Adrenal gland (tissue), 12 donors: Measurements from ENCODE around the gene TMEM170A. TPM values are rescaled to one million over a fixed set of nuclear protein-coding genes. Genes with fewer than 3 reads are reported as not detected.
"Not testable (repeated sequence)": the region's sequence is repeated elsewhere in the genome, so short reads cannot be mapped to it uniquely, and the experiment has no call there.

Experiments
- DNase-seq, 7 donors: peaks; one replicate each; pipeline ENCODE4 v3.0.0-alpha.2; 2019 to 2020
- H3K27ac ChIP-seq, 5 donors: fragments of 200-600 bp; sonication (generic) in 4 of 5; 1 replicate in 3 of 5; 2 replicates in 2 of 5; pipeline versions ENCODE4 v1.5.1 to v1.8.0; 2016 to 2020; ENCODE audit warnings: mild to moderate bottlenecking in 1 of 5
- H3K27me3 ChIP-seq: fragments of 200-600 bp; 2 replicates; pipeline ENCODE4 v1.8.0; 2021
- H3K36me3 ChIP-seq, 2 donors: fragments of 200-600 bp; replicated peaks in 1 of 2; 1 replicate in 1 of 2; 2 replicates in 1 of 2; pipeline versions ENCODE4 v1.5.1 to v1.8.0; 2018 to 2022
- H3K4me1 ChIP-seq, 2 donors: fragments of 200-600 bp; replicated peaks in 1 of 2; 1 replicate in 1 of 2; 2 replicates in 1 of 2; pipeline versions ENCODE4 v1.5.1 to v1.8.0; 2018 to 2021
- H3K4me3 ChIP-seq, 4 donors: fragments of 200-600 bp; sonication (generic) in 3 of 4; one replicate each; pipeline ENCODE4 v1.5.1; 2016 to 2018
- H3K9me3 ChIP-seq, 3 donors: fragments of 200-600 bp; sonication (generic) in 1 of 3; replicated peaks in 1 of 3; 1 replicate in 2 of 3; 2 replicates in 1 of 3; pipeline versions ENCODE4 v1.5.1 to v1.8.0; 2016 to 2021
- CTCF ChIP-seq, 6 experiments: fragments of 450-650 bp in 4 of 6; fragments of 200-600 bp in 2 of 6; sonication (generic) in 1 of 6; IDR thresholded peaks; 1 replicate in 5 of 6; 2 replicates in 1 of 6; pipeline versions ENCODE4 v1.5.1 to v1.8.0; 2016 to 2021; ENCODE audit warnings: antibody characterized with exemption in 6 of 6, mild to moderate bottlenecking in 2 of 6, moderate library complexity in 1 of 6
- POLR2A ChIP-seq, 2 donors: fragments of 450-650 bp; IDR thresholded peaks; one replicate each; pipeline ENCODE4 v1.6.1; 2017; ENCODE audit warnings: antibody characterized with exemption in 2 of 2, mild to moderate bottlenecking in 2 of 2, moderate library complexity in 1 of 2
- WGBS, 4 donors: extraction: QIAGEN DNeasy Blood & Tissue Kit in 2 of 4; methylation state at CpG; one replicate each; pipeline versions ENCODE4 v1.1.5 to v1.1.7; 2013 to 2017; 5-methylcytosine and 5-hydroxymethylcytosine counted together
- intact Hi-C, 2 donors: fragments of 100-400 bp; cut with DNase I; formaldehyde crosslinking; loops; one replicate each; pipeline versions ENCODE4 v1.14.1 to v1.15.0; 2022 to 2023
- polyA plus RNA-seq, 3 donors: library from polyadenylated mRNA; stranded (reverse); fragments of 200-250 nt in 2 of 3; fragments of 350-450 nt in 1 of 3; fragmentation: Illumina TruSeq in 1 of 3; extraction: RNeasy Lipid Tissue Mini Kit (QIAGEN cat#74804) in 1 of 3; gene quantifications; one replicate each; pipeline ENCODE4 v1.2.3, GENCODE V29; 2013 to 2014
- total RNA-seq, 9 donors: library from RNA; depleted of rRNA in 4 of 9; stranded (reverse); fragments of >200 nt in 4 of 9; fragments of 120-200 nt in 1 of 9; fragmentation: NEBNext Ultra II Directional in 1 of 9; extraction: Animal tissue kit (Norgen Biotek cat#: 25700) in 1 of 9; gene quantifications; one replicate each; pipeline versions ENCODE4 v1.1.0 to v1.2.4, GENCODE V29; 2013 to 2023
- donor health status: healthy with polysubstance abuse.
- donor health status: Bipolar disorder and iron deficiency.
- donor health status: DM: yes; HTN: yes; CAD: no.
- donor health status: DM: no; HTN: no; CAD: no.
- donor health status: DM: no; HTN: no; CAD: no.
- donor health status: DM: yes; HTN: yes; CAD: no.

TMEM170A gene
- total and polyA plus RNA-seq, 12 donors, result 5.4 to 40.7 (median 22.4) TPM

DNA sequence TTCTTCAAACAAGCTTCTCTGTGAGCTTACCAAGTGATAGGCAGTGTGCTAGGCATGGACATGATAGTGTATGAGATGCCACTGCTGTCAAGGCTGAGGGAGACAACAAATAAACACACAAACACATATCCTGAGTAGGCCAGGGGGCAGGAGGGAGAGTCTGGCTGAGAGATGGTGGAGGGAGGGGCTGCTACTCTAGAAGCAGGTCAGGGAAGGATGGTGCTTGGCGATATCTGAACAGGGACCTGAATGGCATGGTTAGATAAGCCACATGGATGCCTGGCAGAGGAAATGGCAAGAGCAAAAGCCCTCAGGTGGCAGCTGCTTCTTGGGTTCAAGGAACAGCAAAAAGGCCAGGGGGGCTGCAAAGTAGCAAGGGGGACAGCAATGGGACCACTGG is 39.3 kb upstream of the TMEM170A start:
- H3K9me3 ChIP-seq, result no peaks in the 10 kb centered on the region
- intact Hi-C loops, result no loop called here
- H3K4me3 ChIP-seq, result no peak overlapping the region
- H3K27me3 ChIP-seq, result no peaks in the 10 kb centered on the region
- H3K27ac ChIP-seq, result no peak overlapping the region
- peaks cover 0 to 9% of the 10 kb centered on the region in 2 donors for H3K4me1 ChIP-seq
- no peaks in the 10 kb centered on the region for H3K36me3 ChIP-seq
- WGBS, 4 donors, result 83 to 91% (median 85%) methylated on average over 1 of the region's 1 CpG
- no peak for DNase-seq
- TF ChIP-seq CTCF (IDR thresholded peaks at IDR 0.05) (no peak), POLR2A (IDR thresholded peaks at IDR 0.05) (no peak)

DNA sequence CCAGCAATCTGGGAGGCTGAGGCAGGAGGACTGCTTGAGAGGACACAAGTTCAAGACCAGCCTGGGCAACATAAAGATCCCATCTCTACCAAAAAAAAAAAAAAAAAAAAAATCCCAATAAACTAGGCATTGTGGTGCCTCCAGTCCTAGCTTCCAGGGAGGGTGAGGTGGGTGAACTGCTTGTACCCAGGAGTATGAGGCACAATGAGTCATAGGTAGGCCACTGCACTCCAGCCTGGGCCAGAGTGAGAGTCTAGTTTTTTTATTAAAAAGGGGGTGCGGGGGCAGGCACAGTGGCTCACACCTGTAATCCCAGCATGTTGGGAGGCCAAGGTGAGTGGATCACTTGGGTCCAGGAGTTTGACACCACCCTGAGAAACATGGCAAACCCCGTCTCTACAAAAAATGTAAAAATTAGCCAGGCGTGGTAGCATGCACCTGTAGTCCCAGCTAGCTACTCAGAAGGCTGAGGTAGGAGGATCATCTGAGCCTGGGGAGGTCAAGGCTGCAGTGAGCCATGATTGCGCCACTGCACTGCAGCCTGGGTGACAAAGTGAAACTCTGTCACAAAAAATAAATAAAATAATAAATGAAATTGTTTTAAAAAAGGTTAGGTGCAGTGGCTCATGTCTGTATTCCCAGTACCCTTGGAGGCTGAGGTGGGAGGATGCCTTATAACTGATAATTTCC is 38.6 kb upstream of the TMEM170A start:
- Histone ChIP-seq H3K36me3 (no peaks in the 10 kb centered on the region), H3K4me3 (no peak overlapping the region), H3K27ac (no peak overlapping the region), H3K4me1 (peaks cover 6 to 15% of the 10 kb centered on the region in 2 donors), H3K27me3 (no peaks in the 10 kb centered on the region), H3K9me3 (no peaks in the 10 kb centered on the region)
- DNase-seq, result peak in 2 of 7 donors; percentile 19 to 37
- 75 to 81% (median 80%) methylated on average over 4 of the region's 4 CpGs for WGBS, 4 donors
- intact Hi-C loops, result no loop called here
- TF ChIP-seq POLR2A (IDR thresholded peaks at IDR 0.05), result no peak
- TF ChIP-seq CTCF (IDR thresholded peaks at IDR 0.05), result no peak

GRCh38 chr16:75501820-75502219 is 37.3 kb upstream of the TMEM170A start:
- H3K4me3 ChIP-seq, intact Hi-C loops, H3K27me3 ChIP-seq, DNase-seq, H3K36me3 ChIP-seq, H3K9me3 ChIP-seq, H3K27ac ChIP-seq: not testable (repeated sequence)
- peaks cover 13 to 24% of the 10 kb centered on the region in 2 donors for H3K4me1 ChIP-seq
- WGBS, 4 donors, result 70 to 77% (median 74%) methylated on average over 6 of the region's 6 CpGs

GRCh38 chr16:75501359-75501758 is 36.9 kb upstream of the TMEM170A start:
- Histone ChIP-seq H3K36me3 (no peaks in the 10 kb centered on the region), H3K27me3 (no peaks in the 10 kb centered on the region), H3K4me1 (peaks cover 14 to 25% of the 10 kb centered on the region in 2 donors), H3K9me3 (no peaks in the 10 kb centered on the region), H3K27ac (no peak overlapping the region), H3K4me3 (no peak overlapping the region)
- no peak for TF ChIP-seq POLR2A (IDR thresholded peaks at IDR 0.05)
- TF ChIP-seq CTCF (IDR thresholded peaks at IDR 0.05), result no peak
- 68 to 76% (median 72%) methylated on average over 5 of the region's 5 CpGs for WGBS, 4 donors
- no peak for DNase-seq
- intact Hi-C loops, result no loop called here

DNA sequence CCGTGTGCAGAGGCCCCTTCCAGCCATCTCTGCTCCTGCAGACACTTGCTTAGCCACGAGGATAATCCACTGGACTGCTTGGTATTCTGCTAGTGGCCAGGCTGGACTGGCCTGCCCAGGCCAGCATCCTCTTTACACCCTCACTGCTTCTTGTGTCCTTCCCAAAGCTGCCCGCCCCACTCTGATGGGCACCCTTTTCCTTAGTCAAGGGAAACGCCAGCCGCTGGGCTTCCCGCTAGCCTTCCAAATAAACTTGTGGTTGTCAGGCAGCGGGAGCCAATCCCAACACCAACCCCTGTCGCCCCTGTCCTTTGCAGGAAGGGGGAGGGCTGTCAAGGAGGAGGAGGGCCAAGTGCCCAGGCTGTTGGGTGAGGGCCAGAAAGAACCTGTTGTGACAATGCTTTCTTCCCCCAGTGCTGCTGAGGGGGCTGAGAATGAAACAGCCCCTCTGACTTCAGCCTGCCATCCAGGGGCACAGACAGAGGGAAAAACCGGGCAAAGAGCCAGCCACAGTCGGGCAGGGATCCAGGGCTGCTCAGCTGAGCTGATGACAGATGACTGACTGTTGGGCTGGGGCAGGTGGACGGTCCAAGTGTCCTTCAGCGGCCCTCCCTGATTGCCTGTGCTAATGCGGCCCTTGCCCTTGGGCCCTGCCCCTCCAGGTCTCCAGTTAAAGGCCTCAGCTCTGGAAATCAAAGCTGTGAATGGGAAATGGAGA is 34.3 kb upstream of the TMEM170A start:
- DNase-seq, result peak; percentile 57 to 91 (median 83)
- Histone ChIP-seq H3K27ac (peak overlapping the region; percentile 65 to 86 (median 74)), H3K4me1 (peaks cover 14 to 37% of the 10 kb centered on the region in 2 donors)
- H3K27me3 ChIP-seq, H3K36me3 ChIP-seq, intact Hi-C loops, H3K9me3 ChIP-seq, H3K4me3 ChIP-seq: not testable (repeated sequence)
- WGBS, 4 donors, result 19 to 45% (median 32%) methylated on average over 6 to 11 of the region's 13 CpGs
